Measurements from ENCODE around the gene FAM3D.

DNA sequence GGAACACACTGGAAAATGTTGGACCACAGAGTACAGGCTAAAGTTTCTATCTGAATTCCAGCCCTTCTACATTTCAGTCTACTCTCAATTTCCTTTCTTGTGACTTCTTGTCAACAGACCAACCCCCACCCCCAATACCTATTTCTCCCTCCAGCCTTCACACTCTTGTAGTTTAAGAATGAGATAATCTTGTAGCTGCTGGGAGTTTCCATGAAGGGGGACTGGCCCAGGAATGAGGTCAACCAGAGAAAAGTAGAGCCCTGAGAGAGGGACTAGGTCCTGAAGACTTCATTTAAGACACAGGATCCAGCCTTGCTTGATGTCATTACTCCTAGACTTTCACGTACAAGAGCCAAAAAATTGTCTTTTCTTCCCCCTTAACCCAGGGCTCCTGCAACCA lies 59.9 kb downstream of the FAM3D start:
- TF ChIP-seq, protein P1, sequence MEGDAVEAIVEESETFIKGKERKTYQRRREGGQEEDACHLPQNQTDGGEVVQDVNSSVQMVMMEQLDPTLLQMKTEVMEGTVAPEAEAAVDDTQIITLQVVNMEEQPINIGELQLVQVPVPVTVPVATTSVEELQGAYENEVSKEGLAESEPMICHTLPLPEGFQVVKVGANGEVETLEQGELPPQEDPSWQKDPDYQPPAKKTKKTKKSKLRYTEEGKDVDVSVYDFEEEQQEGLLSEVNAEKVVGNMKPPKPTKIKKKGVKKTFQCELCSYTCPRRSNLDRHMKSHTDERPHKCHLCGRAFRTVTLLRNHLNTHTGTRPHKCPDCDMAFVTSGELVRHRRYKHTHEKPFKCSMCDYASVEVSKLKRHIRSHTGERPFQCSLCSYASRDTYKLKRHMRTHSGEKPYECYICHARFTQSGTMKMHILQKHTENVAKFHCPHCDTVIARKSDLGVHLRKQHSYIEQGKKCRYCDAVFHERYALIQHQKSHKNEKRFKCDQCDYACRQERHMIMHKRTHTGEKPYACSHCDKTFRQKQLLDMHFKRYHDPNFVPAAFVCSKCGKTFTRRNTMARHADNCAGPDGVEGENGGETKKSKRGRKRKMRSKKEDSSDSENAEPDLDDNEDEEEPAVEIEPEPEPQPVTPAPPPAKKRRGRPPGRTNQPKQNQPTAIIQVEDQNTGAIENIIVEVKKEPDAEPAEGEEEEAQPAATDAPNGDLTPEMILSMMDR (IDR thresholded peaks at IDR 0.05; ENCODE audit: low read depth, low read length), result no peak
- TF ChIP-seq EZH2phosphoT487 (IDR thresholded peaks at IDR 0.05; ENCODE audit: low read depth), result no peak

All from OCI-LY3 (cell line).